Neural cell (in vitro differentiated cells): ENCODE measurements around the gene ABHD2. TPM values are rescaled to one million over a fixed set of nuclear protein-coding genes. Genes with fewer than 3 reads are reported as not detected.

Experiments
- H2AFZ ChIP-seq: fragments of 200-600, 300-800 bp; sonication (generic), shearing (Covaris generic); 2 replicates; pipeline ENCODE4 v1.6.0; 2014; ENCODE audit warnings: low read depth, mild to moderate bottlenecking, antibody characterized with exemption, low read length, moderate library complexity
- H3F3A ChIP-seq: fragments of 200-600 bp; shearing (Covaris generic); 2 replicates; pipeline ENCODE4 v1.6.1; 2016; ENCODE audit warnings: mild to moderate bottlenecking, moderate library complexity, mixed read lengths, antibody characterized with exemption, low read length; ENCODE audit not compliant: insufficient read depth, poor library complexity, severe bottlenecking
- H3K27ac ChIP-seq: fragments of 200-600, 300-800 bp; sonication (generic), shearing (Covaris generic); 2 replicates; pipeline ENCODE4 v1.5.1; 2014; ENCODE audit warnings: mild to moderate bottlenecking, low read length, moderate library complexity
- H3K27me3 ChIP-seq: fragments of 300-800, 200-600 bp; sonication (generic), shearing (Covaris generic); 2 replicates; pipeline ENCODE4 v1.6.0; 2014; ENCODE audit warnings: mild to moderate bottlenecking, low read depth, low read length, moderate library complexity; ENCODE audit not compliant: insufficient read depth
- H3K36me3 ChIP-seq: fragments of 300-800, 200-600 bp; sonication (generic), shearing (Covaris generic); 2 replicates; pipeline ENCODE4 v1.5.1; 2014; ENCODE audit warnings: mild to moderate bottlenecking, antibody characterized with exemption, low read length, moderate library complexity; ENCODE audit not compliant: insufficient read depth
- H3K4me2 ChIP-seq: fragments of 300-800, 200-600 bp; sonication (generic), shearing (Covaris generic); 2 replicates; pipeline ENCODE4 v1.6.0; 2014; ENCODE audit warnings: mild to moderate bottlenecking, low read length
- H3K4me3 ChIP-seq: fragments of 300-800, 200-600 bp; sonication (generic), shearing (Covaris generic); 2 replicates; pipeline ENCODE4 v1.5.1; 2014; ENCODE audit warnings: mild to moderate bottlenecking, low read length, moderate library complexity
- H3K79me2 ChIP-seq: fragments of 200-600 bp; shearing (Covaris generic); replicated peaks from 2 replicates; pipeline ENCODE4 v1.6.0; 2014; ENCODE audit warnings: mild to moderate bottlenecking, low read length, moderate library complexity; ENCODE audit not compliant: insufficient read depth
- H3K9ac ChIP-seq: fragments of 300-800, 200-600 bp; sonication (generic), shearing (Covaris generic); 2 replicates; pipeline ENCODE4 v1.6.1; 2016; ENCODE audit warnings: mild to moderate bottlenecking, low read length, mixed read lengths
- H3K9me2 ChIP-seq: fragments of 200-600 bp; shearing (Covaris generic); 2 replicates; pipeline ENCODE4 v1.6.1; 2016; ENCODE audit warnings: mild to moderate bottlenecking, low read length, mixed read lengths; ENCODE audit not compliant: insufficient read depth
- H3K9me3 ChIP-seq: fragments of 200-600, 300-800 bp; sonication (generic), shearing (Covaris generic); 2 replicates; pipeline ENCODE4 v1.6.1; 2016; ENCODE audit warnings: mild to moderate bottlenecking, mixed run types, low read length, moderate library complexity, mixed read lengths
- H4K20me1 ChIP-seq: fragments of 200-600 bp; shearing (Covaris generic); 2 replicates; pipeline ENCODE4 v1.6.1; 2016; ENCODE audit warnings: mild to moderate bottlenecking, mixed run types; ENCODE audit not compliant: insufficient read depth
- EP300 ChIP-seq: fragments of 450-650 bp; conservative IDR thresholded peaks from 2 replicates; pipeline ENCODE4 v1.6.1; 2014; ENCODE audit warnings: antibody characterized with exemption, mild to moderate bottlenecking, moderate library complexity; ENCODE audit not compliant: poor library complexity, severe bottlenecking
- EZH2 ChIP-seq: fragments of 200-600, 300-800 bp; shearing (Covaris generic), sonication (generic); IDR thresholded peaks from 2 replicates; pipeline ENCODE4 v1.6.1; 2014; ENCODE audit warnings: antibody characterized with exemption, low read length, borderline replicate concordance, mild to moderate bottlenecking; ENCODE audit not compliant: insufficient read depth, poor library complexity, severe bottlenecking
- MXI1 ChIP-seq: fragments of 450-650 bp; conservative IDR thresholded peaks from 2 replicates; pipeline ENCODE4 v1.6.1; 2014; ENCODE audit warnings: antibody characterized with exemption, mild to moderate bottlenecking; ENCODE audit not compliant: poor library complexity, severe bottlenecking
- POLR2AphosphoS5 ChIP-seq: IDR thresholded peaks from 2 replicates; pipeline ENCODE4 v1.6.1; 2012
- RAD21 ChIP-seq: fragments of 450-650 bp; conservative IDR thresholded peaks from 2 replicates; pipeline ENCODE4 v1.6.1; 2014; ENCODE audit warnings: antibody characterized with exemption, mild to moderate bottlenecking, moderate library complexity
- SMC3 ChIP-seq: fragments of 450-650 bp; conservative IDR thresholded peaks from 2 replicates; pipeline ENCODE4 v1.6.1; 2014; ENCODE audit warnings: antibody characterized with exemption, mild to moderate bottlenecking, moderate library complexity; ENCODE audit not compliant: poor library complexity
- TAF1 ChIP-seq: IDR thresholded peaks from 2 replicates; pipeline ENCODE4 v1.6.1; 2012; ENCODE audit warnings: low read depth
- polyA plus RNA-seq: library from polyadenylated mRNA; depleted of rRNA; stranded (reverse); fragments of >200 nt; gene quantifications from 2 replicates; pipeline ENCODE4 v1.2.3, GENCODE V29; 2014
- TF ChIP-seq, protein P1 (sequence below): fragments of 450-650 bp; IDR thresholded peaks from 2 replicates; pipeline ENCODE4 v1.5.1; 2014; ENCODE audit warnings: antibody characterized with exemption, mild to moderate bottlenecking, moderate library complexity; ENCODE audit not compliant: poor library complexity, severe bottlenecking
- TF ChIP-seq, protein P2 (sequence below): IDR thresholded peaks from 2 replicates; pipeline ENCODE4 v1.6.1; 2012; ENCODE audit warnings: borderline replicate concordance

The ABHD2 gene
- polyA plus RNA-seq, 1 donor from 2014 or later: 19.0 TPM

GRCh38 chr15:89066280-89066679 is 22.0 kb upstream of the ABHD2 start:
- Histone ChIP-seq H3K9ac (no peak overlapping the region), H3K9me3 (no peaks in the 10 kb centered on the region), H3K4me2 (no peak overlapping the region), H2AFZ (no peak overlapping the region), H3K27me3 (no peaks in the 10 kb centered on the region), H4K20me1 (no peaks in the 10 kb centered on the region), H3K9me2 (no peaks in the 10 kb centered on the region), H3K4me3 (no peak overlapping the region), H3K27ac (no peak overlapping the region), H3K79me2 (no peaks in the 10 kb centered on the region), H3F3A (no peaks in the 10 kb centered on the region), H3K36me3 (no peaks in the 10 kb centered on the region)
- TF ChIP-seq MXI1 (no peak), EP300 (no peak), SMC3 (no peak), RAD21 (no peak)
- TF ChIP-seq, protein P1, sequence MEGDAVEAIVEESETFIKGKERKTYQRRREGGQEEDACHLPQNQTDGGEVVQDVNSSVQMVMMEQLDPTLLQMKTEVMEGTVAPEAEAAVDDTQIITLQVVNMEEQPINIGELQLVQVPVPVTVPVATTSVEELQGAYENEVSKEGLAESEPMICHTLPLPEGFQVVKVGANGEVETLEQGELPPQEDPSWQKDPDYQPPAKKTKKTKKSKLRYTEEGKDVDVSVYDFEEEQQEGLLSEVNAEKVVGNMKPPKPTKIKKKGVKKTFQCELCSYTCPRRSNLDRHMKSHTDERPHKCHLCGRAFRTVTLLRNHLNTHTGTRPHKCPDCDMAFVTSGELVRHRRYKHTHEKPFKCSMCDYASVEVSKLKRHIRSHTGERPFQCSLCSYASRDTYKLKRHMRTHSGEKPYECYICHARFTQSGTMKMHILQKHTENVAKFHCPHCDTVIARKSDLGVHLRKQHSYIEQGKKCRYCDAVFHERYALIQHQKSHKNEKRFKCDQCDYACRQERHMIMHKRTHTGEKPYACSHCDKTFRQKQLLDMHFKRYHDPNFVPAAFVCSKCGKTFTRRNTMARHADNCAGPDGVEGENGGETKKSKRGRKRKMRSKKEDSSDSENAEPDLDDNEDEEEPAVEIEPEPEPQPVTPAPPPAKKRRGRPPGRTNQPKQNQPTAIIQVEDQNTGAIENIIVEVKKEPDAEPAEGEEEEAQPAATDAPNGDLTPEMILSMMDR: no peak

DNA sequence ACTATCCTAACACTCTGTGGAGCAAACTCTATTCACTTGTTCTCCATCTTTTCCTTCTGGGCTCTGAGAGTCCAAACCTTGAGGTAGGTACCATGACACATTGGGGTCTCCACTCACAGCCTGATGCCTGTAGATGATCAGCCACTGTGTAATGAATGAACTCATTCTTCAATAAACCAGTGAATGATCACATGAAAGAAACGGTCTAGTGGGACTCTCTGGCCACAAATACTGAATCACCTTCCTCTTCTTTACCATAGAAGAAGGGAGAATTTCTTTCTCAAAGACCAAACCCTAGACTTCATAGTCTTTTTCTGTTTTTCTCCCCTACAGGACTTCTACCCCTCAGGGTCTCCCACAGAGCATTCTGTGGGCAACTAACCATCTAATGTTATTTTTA is 20.5 kb upstream of the ABHD2 start:
- H3K9me3 ChIP-seq: no peaks in the 10 kb centered on the region
- H3K27ac ChIP-seq: no peak overlapping the region
- H3K27me3 ChIP-seq: no peaks in the 10 kb centered on the region
- H3K4me3 ChIP-seq: no peak overlapping the region
- no peak overlapping the region for H3K4me2 ChIP-seq
- H3K79me2 ChIP-seq: no peaks in the 10 kb centered on the region
- no peaks in the 10 kb centered on the region for H4K20me1 ChIP-seq
- TF ChIP-seq SMC3 (no peak), MXI1 (no peak), EP300 (no peak), RAD21 (no peak), EZH2 (no peak), POLR2AphosphoS5 (no peak), TAF1 (no peak)
- TF ChIP-seq, protein P1: no peak
- TF ChIP-seq, protein P2, sequence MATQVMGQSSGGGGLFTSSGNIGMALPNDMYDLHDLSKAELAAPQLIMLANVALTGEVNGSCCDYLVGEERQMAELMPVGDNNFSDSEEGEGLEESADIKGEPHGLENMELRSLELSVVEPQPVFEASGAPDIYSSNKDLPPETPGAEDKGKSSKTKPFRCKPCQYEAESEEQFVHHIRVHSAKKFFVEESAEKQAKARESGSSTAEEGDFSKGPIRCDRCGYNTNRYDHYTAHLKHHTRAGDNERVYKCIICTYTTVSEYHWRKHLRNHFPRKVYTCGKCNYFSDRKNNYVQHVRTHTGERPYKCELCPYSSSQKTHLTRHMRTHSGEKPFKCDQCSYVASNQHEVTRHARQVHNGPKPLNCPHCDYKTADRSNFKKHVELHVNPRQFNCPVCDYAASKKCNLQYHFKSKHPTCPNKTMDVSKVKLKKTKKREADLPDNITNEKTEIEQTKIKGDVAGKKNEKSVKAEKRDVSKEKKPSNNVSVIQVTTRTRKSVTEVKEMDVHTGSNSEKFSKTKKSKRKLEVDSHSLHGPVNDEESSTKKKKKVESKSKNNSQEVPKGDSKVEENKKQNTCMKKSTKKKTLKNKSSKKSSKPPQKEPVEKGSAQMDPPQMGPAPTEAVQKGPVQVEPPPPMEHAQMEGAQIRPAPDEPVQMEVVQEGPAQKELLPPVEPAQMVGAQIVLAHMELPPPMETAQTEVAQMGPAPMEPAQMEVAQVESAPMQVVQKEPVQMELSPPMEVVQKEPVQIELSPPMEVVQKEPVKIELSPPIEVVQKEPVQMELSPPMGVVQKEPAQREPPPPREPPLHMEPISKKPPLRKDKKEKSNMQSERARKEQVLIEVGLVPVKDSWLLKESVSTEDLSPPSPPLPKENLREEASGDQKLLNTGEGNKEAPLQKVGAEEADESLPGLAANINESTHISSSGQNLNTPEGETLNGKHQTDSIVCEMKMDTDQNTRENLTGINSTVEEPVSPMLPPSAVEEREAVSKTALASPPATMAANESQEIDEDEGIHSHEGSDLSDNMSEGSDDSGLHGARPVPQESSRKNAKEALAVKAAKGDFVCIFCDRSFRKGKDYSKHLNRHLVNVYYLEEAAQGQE: no peak
- H2AFZ ChIP-seq: no peak overlapping the region
- H3F3A ChIP-seq: no peaks in the 10 kb centered on the region
- no peaks in the 10 kb centered on the region for H3K36me3 ChIP-seq
- no peak overlapping the region for H3K9ac ChIP-seq
- no peaks in the 10 kb centered on the region for H3K9me2 ChIP-seq
